Large intestine (tissue), 3 donors: ENCODE results near the gene ANKS3. TPM values are rescaled to one million over a fixed set of nuclear protein-coding genes. Genes with fewer than 3 reads are reported as not detected.

Experiments
- DNase-seq, 2 donors: peaks; one replicate each; pipeline versions ENCODE4 v3.0.0 to v3.0.0-alpha.2; 2013
- H3K27ac ChIP-seq: one replicate; pipeline ENCODE4 v1.5.1; 2013; ENCODE audit warnings: low read length
- H3K27me3 ChIP-seq: 2 replicates; pipeline ENCODE4 v1.6.1; 2013; ENCODE audit warnings: low read length; ENCODE audit not compliant: control insufficient read depth, insufficient read depth
- H3K36me3 ChIP-seq: 2 replicates; pipeline ENCODE4 v1.6.1; 2013; ENCODE audit warnings: low read length; ENCODE audit not compliant: control insufficient read depth, insufficient read depth
- H3K4me1 ChIP-seq: one replicate; pipeline ENCODE4 v1.6.1; 2013; ENCODE audit warnings: low read length; ENCODE audit not compliant: control insufficient read depth, insufficient read depth
- H3K4me3 ChIP-seq: one replicate; pipeline ENCODE4 v1.5.1; 2013; ENCODE audit warnings: low read length
- H3K9me3 ChIP-seq: one replicate; pipeline ENCODE4 v1.6.1; 2013; ENCODE audit warnings: mild to moderate bottlenecking, low read depth, low read length, moderate library complexity; ENCODE audit not compliant: control insufficient read depth
- WGBS: methylation state at CpG from one replicate; pipeline ENCODE4 v1.1.5; 2013; ENCODE audit warnings: low lambda C conversion rate; ENCODE audit not compliant: insufficient coverage; 5-methylcytosine and 5-hydroxymethylcytosine counted together
- polyA plus RNA-seq: library from polyadenylated mRNA; unstranded; fragments of 120-200 nt; gene quantifications from one replicate; pipeline ENCODE4 v1.2.1, GENCODE V29; 2013

The ANKS3 gene
- polyA plus RNA-seq, 1 donor = 19.8 TPM

GRCh38 chr16:4678596-4678995 is 55.5 kb downstream of the ANKS3 start:
- H3K27me3 ChIP-seq = no peaks in the 10 kb centered on the region
- peaks cover 43% of the 10 kb centered on the region for H3K4me1 ChIP-seq
- H3K9me3 ChIP-seq = peaks cover 2% of the 10 kb centered on the region
- H3K36me3 ChIP-seq = peaks cover 79% of the 10 kb centered on the region
- H3K27ac ChIP-seq = peak overlapping the region; percentile 75
- no peak for DNase-seq
- no peak overlapping the region for H3K4me3 ChIP-seq
- WGBS = no CpG with 5 or more reads among the region's 6 CpGs

- WGBS = 71% methylated on average over 1 of the region's 9 CpGs
- Histone ChIP-seq H3K27me3 (no peaks in the 10 kb centered on the region), H3K9me3 (peaks cover 2% of the 10 kb centered on the region), H3K36me3 (peaks cover 79% of the 10 kb centered on the region), H3K4me1 (peaks cover 43% of the 10 kb centered on the region), H3K4me3 (no peak overlapping the region), H3K27ac (no peak overlapping the region)
- DNase-seq = no peak
Observed at GRCh38 chr16:4677994-4678393, 56.1 kb downstream of the ANKS3 start.

GRCh38 chr16:4677390-4677789 is 56.7 kb downstream of the ANKS3 start:
- H3K36me3 ChIP-seq = peaks cover 76% of the 10 kb centered on the region
- H3K9me3 ChIP-seq = no peaks in the 10 kb centered on the region
- no peak overlapping the region for H3K4me3 ChIP-seq
- no peak for DNase-seq
- H3K4me1 ChIP-seq = peaks cover 39% of the 10 kb centered on the region
- WGBS = no CpG with 5 or more reads among the region's 17 CpGs
- no peak overlapping the region for H3K27ac ChIP-seq
- no peaks in the 10 kb centered on the region for H3K27me3 ChIP-seq

GRCh38 chr16:4676831-4677230 is 57.2 kb downstream of the ANKS3 start:
- no peak overlapping the region for H3K4me3 ChIP-seq
- no peaks in the 10 kb centered on the region for H3K27me3 ChIP-seq
- DNase-seq = no peak
- no peaks in the 10 kb centered on the region for H3K9me3 ChIP-seq
- no CpG with 5 or more reads among the region's 11 CpGs for WGBS
- peaks cover 74% of the 10 kb centered on the region for H3K36me3 ChIP-seq
- peaks cover 37% of the 10 kb centered on the region for H3K4me1 ChIP-seq
- peak overlapping the region; percentile 77 for H3K27ac ChIP-seq

DNA sequence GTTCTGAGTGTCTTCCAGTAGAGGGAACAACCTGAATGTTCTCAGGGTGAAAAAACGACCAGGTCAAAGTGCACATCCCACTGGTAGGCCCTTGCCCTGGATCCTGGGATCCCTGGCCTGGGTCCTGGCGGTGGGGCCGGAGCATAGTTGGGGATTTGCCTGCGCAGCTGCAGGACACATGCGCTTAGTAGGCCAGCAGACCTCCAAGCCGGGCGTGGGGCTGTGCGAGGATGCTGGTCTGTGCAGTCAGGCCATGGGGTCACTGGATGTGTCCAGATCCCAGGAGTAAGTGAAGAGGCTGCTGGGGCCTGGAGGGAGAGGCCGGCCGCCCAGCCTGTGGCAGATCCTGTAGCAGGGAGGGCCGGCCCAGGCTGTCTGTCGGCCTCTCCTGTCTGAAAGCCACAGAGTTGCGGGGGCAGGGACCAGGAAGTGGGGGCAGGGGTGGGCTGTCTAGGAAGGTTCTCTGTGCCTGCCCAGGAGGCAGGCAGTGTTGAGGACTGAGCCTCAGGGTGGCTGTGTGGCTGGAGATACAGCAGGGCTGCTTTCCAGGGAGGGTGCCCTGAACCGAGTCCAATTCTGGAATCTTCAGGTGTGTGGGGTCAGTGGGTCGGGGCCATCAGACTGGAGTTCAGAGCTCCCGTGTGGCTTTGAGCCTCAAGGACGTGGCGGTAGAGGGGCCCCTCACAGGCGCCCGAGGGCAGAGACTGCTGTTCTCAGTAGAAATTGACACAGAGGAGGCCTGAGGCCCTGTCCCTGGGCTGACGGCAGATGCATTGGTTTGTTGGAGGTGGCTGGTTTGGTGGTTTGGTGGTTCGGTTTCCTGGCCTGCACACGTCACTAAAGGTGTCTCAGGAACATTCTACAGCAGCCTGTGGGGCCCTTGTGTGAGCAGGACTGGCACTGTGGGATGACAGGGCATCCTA is 57.9 kb downstream of the ANKS3 start:
- peaks cover 37% of the 10 kb centered on the region for H3K4me1 ChIP-seq
- no peaks in the 10 kb centered on the region for H3K9me3 ChIP-seq
- WGBS = no CpG with 5 or more reads among the region's 23 CpGs
- peaks cover 74% of the 10 kb centered on the region for H3K36me3 ChIP-seq
- DNase-seq = peak; percentile 56 to 80
- peak overlapping the region; percentile 77 for H3K27ac ChIP-seq
- no peak overlapping the region for H3K4me3 ChIP-seq
- no peaks in the 10 kb centered on the region for H3K27me3 ChIP-seq

DNA sequence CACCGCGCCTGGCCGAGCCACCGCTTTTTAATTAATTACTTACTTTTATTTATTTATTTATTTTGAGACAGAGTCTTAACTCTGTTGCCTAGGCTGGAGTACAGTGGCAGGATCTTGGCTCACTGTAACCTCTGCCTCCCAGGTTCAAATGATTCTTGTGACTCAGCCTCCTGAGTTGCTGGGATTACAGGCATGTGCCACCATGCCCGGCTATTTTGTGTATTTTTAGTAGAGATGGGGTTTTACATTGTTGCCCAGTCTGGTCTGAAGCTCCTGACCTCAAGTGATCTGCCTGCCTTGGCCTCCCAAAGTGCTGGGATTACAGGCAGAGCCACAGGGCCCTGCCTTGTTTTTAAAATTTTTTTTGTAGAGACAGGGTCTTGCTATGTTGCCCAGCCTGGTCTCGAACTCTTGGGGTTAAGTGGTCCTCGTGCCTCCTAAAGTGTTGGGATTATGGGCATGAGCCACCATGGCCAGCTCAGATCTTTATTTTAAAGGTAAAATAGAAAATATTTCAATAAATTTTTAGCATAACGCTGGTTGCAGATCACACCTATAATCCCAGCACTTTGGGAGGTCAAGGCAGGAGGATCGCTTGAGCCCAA is 59.0 kb downstream of the ANKS3 start:
- peaks cover 74% of the 10 kb centered on the region for H3K36me3 ChIP-seq
- no peaks in the 10 kb centered on the region for H3K27me3 ChIP-seq
- H3K9me3 ChIP-seq = no peaks in the 10 kb centered on the region
- peaks cover 37% of the 10 kb centered on the region for H3K4me1 ChIP-seq
- peak overlapping the region; percentile 77 for H3K27ac ChIP-seq
- no peak for DNase-seq
- no CpG with 5 or more reads among the region's 9 CpGs for WGBS
- no peak overlapping the region for H3K4me3 ChIP-seq

DNA sequence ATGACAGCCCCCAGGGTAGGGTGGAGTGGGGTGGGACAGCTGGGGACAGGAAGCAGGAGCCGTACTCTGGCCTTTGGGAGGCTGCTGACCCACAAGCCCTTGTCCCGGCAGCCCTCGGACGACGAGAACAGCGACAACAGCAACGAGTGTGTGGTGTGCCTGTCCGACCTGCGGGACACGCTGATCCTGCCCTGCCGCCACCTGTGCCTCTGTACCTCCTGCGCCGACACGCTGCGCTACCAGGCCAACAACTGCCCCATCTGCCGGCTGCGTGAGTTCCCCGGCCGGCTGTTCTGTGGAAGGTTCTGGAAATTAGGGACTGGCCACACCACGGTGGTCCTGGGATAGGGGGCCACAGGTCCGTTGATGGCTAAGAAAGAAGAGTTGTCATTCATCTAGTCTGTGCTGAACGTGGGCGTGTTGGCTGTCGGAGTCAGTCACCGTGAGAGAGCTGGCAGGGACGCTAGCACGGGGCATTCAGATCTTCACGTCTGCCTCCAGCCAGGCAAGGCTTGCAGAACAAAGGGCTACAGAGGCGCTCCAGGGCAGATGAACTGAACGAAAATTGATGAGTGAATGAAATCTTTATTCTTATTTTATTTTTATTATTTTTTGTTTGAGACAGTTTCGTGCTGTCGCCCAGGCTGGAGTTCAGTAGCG is 60.6 kb downstream of the ANKS3 start:
- Histone ChIP-seq H3K4me1 (peaks cover 23% of the 10 kb centered on the region), H3K36me3 (peaks cover 79% of the 10 kb centered on the region), H3K27me3 (no peaks in the 10 kb centered on the region), H3K9me3 (no peaks in the 10 kb centered on the region), H3K4me3 (no peak overlapping the region), H3K27ac (no peak overlapping the region)
- 100% methylated on average over 5 of the region's 33 CpGs for WGBS
- no peak for DNase-seq

GRCh38 chr16:4668313-4668960 is 65.6 kb downstream of the ANKS3 start:
- Histone ChIP-seq H3K36me3 (peaks cover 73% of the 10 kb centered on the region), H3K4me3 (no peak overlapping the region), H3K27ac (no peak overlapping the region), H3K4me1 (peaks cover 35% of the 10 kb centered on the region), H3K9me3 (no peaks in the 10 kb centered on the region), H3K27me3 (no peaks in the 10 kb centered on the region)
- no peak for DNase-seq
- 95% methylated on average over 4 of the region's 10 CpGs for WGBS

- Histone ChIP-seq H3K27me3 (no peaks in the 10 kb centered on the region), H3K4me1 (peaks cover 44% of the 10 kb centered on the region), H3K9me3 (no peaks in the 10 kb centered on the region), H3K4me3 (no peak overlapping the region), H3K27ac (peak overlapping the region; percentile 16), H3K36me3 (peaks cover 68% of the 10 kb centered on the region)
- no CpG with 5 or more reads among the region's 20 CpGs for WGBS
- DNase-seq = no peak
Observed at GRCh38 chr16:4667203-4667963, 66.7 kb downstream of the ANKS3 start.
